T47D (cell line): ENCODE results near the gene ZBTB24.
"Not testable (repeated sequence)": the region's sequence is repeated elsewhere in the genome, so short reads cannot be mapped to it uniquely, and the experiment has no call there.

Experiments
- DNase-seq, 2 experiments: peaks; one replicate each; pipeline versions ENCODE4 v3.0.0 to v3.0.0-alpha.2; 2011 to 2012; ENCODE audit warnings: low read depth in 1 of 2, low spot score in 1 of 2
- JUND ChIP-seq: IDR thresholded peaks from 2 replicates; pipeline ENCODE4 v1.6.1; 2012; ENCODE audit warnings: low read depth
- in situ Hi-C: cut with HindIII; loops from 2 replicates; pipeline ENCODE4 v1.10.0; 2016; ENCODE audit warnings: low sequenced_read_pairs, low pct_unique_long_range_greater_than_20kb

The ZBTB24 gene

GRCh38 chr6:109475625-109476024 lies 7.4 kb downstream of the ZBTB24 start:
- TF ChIP-seq JUND = no peak

GRCh38 chr6:109474995-109475394 lies 8.0 kb downstream of the ZBTB24 start:
- DNase-seq = no peak
- in situ Hi-C loops = no loop called here
- no peak for TF ChIP-seq JUND

More at GRCh38 chr6:109475625-109476024, 7.4 kb downstream of the ZBTB24 start:
- no peak for DNase-seq
- in situ Hi-C loops = no loop called here

- no peak for DNase-seq
- TF ChIP-seq JUND = no peak
Observed at GRCh38 chr6:109473120-109473519, 9.9 kb downstream of the ZBTB24 start.

GRCh38 chr6:109472132-109472995 lies 10.7 kb downstream of the ZBTB24 start:
- TF ChIP-seq JUND = no peak
- DNase-seq = no peak
- in situ Hi-C loops = no loop called here

More at GRCh38 chr6:109473120-109473519, 9.9 kb downstream of the ZBTB24 start:
- in situ Hi-C loops = no loop called here

- no peak for DNase-seq
- no peak for TF ChIP-seq JUND
- in situ Hi-C loops = no loop called here
Observed at GRCh38 chr6:109471105-109471810, 11.8 kb downstream of the ZBTB24 start.

GRCh38 chr6:109469591-109470189 lies 13.3 kb downstream of the ZBTB24 start:
- no peak for TF ChIP-seq JUND
- in situ Hi-C loops = no loop called here
- DNase-seq = no peak

GRCh38 chr6:109467696-109468095 lies 15.3 kb downstream of the ZBTB24 start:
- TF ChIP-seq JUND = no peak
- no peak for DNase-seq
- in situ Hi-C loops = no loop called here

GRCh38 chr6:109466212-109466923 lies 16.7 kb downstream of the ZBTB24 start:
- DNase-seq = no peak
- in situ Hi-C loops = no loop called here
- no peak for TF ChIP-seq JUND

- no peak for TF ChIP-seq JUND
- in situ Hi-C loops = no loop called here
- DNase-seq = no peak
Observed at GRCh38 chr6:109465772-109466171, 17.2 kb downstream of the ZBTB24 start.

- DNase-seq = no peak
- no peak for TF ChIP-seq JUND
- in situ Hi-C loops = no loop called here
Observed at GRCh38 chr6:109461733-109462526, 21.1 kb downstream of the ZBTB24 start.

GRCh38 chr6:109461205-109461604 lies 21.8 kb downstream of the ZBTB24 start:
- DNase-seq, in situ Hi-C loops: not testable (repeated sequence)
